Eye (tissue), 1 donor: ENCODE data around the gene XRCC3.

ENCODE experiments used
- DNase-seq: peaks from one replicate; pipeline ENCODE4 v3.0.0-alpha.2; 2015

XRCC3 gene

GRCh38 chr14:103715052-103716000, at the start of gene XRCC3, which contains the start of gene ZFYVE21:
TSS of gene XRCC3 (minus strand) at chr14:103715451. CDS start at chr14:103711087, 4,364 bp downstream.
TSS of gene ZFYVE21 (plus strand) at chr14:103715810. CDS start at chr14:103715842, 32 bp downstream.
- DNase-seq, result peak; percentile 100

GRCh38 chr14:103763730-103764488, 48.7 kb upstream of the XRCC3 start:
- no peak for DNase-seq

GRCh38 chr14:103762541-103762940, 47.3 kb upstream of the XRCC3 start:
- no peak for DNase-seq

DNA sequence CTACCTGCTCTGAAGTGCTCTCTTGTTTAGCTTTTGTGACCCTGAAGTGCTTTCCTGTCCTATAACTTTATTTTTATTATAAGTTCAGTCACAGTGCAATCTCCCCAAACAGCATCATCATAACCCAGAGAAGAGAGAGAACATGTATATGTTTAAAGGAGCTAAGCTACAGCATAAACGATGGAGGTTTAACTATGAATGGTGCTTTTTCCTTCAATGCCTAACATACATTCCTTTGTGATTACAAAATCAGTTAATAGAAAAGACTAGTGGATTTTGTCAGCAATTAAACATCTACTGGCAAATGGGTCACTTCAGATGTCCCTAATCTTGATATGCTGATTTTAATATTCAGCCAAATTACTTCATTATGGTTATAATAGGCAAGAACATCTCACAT, 46.8 kb upstream of the XRCC3 start:
- DNase-seq, result no peak

- no peak for DNase-seq
Measured at GRCh38 chr14:103758059-103758776, 43.0 kb upstream of the XRCC3 start.

DNA sequence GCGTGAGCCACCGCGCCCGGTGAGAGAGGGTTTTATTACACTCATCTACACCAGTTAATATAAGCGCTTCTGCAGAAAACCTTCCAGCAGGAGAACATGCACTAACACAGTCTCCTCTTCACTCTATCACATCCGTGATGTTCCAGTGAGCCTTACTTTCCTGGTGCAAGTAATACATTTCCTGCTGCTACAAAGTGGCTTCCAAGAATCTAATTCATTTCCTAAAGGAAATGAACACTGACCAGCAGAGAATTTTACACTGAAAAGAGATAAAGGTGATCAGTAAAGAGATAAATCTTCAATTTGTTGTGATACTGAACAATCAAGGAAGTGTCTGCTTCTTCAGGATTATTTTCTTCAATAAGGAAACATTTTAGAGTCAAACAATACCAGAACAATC, 39.8 kb upstream of the XRCC3 start:
- DNase-seq, result no peak

DNA sequence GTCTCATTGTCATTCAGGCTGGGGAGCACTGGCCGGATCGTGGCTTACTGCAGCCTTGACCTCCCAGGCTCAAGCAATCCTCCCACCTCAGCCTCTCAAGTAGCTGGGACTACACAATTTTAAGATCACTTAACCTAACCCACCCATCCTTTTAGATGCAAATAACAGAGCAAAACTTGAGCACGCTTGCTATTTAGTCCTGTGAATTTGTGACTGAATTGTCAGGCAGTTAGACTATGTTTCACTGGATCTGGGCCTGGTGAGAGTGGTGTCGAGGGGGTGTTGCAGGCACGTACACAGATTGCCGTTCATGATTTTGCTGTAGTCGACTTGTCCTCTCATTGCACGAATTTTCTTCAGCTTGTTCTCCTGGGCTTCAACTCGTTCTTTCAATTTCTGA, 38.5 kb upstream of the XRCC3 start:
- DNase-seq, result no peak

GRCh38 chr14:103749860-103750259, 34.6 kb upstream of the XRCC3 start:
- no peak for DNase-seq

DNA sequence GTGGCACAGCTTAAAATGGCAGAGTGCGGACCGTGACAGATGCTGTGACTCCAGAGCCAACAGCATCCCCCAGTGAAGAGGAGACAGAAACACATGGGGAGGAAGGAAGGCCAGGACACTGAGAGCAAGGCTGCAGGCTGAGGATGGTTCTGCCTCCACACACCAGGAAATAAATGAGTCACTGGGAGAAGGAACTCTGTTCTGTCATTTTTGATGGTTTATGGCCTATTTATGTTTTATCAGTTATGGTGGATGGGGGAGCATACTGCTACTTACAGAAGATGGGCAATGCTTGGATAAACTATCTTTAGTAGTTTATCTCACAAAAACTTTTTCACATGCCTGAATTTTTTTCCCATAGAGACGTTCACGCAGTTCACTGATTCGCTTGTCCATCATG, 34.2 kb upstream of the XRCC3 start:
- no peak for DNase-seq

DNA sequence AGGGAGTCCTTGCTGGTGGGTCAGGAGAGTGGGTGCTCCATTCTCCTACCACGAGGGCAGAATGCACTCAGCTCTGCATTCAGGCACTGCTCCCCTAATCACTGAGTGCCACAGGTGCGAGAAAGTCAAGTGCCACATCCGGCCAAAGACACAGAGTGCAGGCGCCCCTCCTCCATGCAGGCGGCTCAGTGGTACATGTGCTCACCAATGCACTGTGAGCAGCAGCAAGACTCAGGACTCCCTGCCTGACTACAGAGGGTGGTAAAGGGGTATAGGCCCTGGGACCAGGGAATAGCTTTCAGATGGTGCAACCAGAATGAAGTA, 33.2 kb upstream of the XRCC3 start:
- DNase-seq, result no peak

GRCh38 chr14:103746701-103747100, 31.4 kb upstream of the XRCC3 start:
- DNase-seq, result no peak

GRCh38 chr14:103745424-103745823, 30.2 kb upstream of the XRCC3 start:
- no peak for DNase-seq

GRCh38 chr14:103744621-103745395, 29.6 kb upstream of the XRCC3 start:
- DNase-seq, result no peak

DNA sequence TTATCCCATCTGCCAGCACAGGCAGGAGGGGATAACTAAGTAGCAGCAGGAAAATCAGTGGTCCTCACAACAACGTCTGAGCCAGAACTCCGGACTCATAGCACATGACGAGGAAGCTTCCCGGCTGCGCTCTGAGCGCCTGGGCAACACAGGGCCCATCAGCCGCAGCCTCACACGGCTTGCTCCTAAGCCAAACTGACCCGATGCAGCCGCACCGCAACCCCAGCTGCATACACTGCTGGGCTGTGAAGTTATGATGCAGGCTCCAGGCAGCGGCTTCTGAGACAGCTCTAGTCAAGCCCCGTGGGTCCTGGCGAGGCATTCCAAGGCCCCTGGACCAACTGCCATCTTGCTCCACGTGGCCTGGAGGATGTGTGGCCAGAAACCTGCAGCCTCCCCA, 28.4 kb upstream of the XRCC3 start:
- DNase-seq, result no peak

- DNase-seq, result no peak
Measured at GRCh38 chr14:103742499-103743255, 27.4 kb upstream of the XRCC3 start.

DNA sequence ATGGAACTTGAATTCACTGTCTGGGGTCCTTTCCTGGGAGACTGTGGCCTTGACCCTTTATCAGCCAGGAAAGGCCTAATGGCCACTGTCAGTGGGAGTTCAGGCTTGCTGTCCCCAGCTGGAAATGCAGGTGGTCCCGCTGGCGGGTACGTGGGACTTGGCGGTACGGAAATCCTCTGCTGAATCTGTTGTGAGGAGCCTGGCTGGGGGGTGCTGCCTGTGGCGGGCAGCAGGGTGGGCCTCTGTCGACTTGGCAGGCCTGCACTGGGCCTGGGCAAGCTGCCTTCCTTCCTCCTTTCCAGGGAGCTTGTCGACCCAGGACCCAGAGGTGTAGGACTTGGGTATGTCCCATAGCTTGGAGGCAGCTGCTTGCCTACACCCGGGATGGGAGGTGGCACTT, 26.6 kb upstream of the XRCC3 start:
- DNase-seq, result no peak

DNA sequence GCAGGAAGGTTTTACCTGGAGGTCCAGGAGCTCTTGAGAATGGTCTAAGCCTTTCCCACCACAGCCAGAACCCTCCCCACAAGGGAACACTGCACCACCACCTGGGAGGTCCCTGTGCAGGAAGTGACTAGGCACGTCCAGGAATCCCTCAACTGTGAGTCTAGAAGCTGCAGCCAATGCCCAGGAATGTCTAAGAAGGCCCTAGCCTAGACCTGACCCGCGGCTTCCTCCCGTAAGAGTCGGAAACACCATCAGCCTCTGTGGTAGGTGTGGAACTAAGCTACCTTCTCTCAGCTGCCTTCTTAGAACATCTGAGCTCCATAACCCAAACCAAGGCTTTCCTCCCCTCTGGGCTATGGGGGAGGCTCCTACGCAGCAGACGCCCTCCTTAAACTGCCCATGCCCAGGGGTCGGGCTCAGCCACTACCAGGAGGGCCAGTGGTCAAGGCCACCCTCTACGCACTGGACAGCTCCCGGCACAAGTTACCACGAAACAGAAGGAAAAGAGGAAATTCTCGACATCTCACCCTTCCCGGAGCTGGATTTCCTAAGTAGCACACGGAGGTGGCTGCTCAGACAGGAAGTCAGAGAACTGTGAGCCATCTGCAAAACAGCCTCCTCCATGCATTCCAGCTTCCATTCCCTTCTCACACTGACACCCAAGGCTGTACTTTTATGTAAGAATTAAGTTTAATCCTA, 25.9 kb upstream of the XRCC3 start:
- no peak for DNase-seq

- DNase-seq, result no peak
Measured at GRCh38 chr14:103739793-103740501, 24.7 kb upstream of the XRCC3 start.

DNA sequence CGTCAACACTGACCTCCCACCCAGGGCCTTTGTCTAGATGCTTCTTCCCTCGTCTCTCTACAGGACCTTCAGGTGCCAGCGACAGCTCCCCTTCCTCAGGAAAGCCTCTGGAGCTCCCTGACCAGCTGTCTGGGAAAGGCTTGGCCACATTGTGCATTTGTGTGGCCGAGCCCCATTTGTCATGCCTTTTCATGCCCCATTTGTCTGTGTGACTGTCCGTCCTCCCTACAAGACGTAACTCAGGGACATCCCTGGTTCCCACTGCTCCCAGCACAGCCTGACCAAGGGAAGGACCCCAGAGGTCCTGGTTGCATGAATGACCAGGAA, 24.2 kb upstream of the XRCC3 start:
- DNase-seq, result no peak

DNA sequence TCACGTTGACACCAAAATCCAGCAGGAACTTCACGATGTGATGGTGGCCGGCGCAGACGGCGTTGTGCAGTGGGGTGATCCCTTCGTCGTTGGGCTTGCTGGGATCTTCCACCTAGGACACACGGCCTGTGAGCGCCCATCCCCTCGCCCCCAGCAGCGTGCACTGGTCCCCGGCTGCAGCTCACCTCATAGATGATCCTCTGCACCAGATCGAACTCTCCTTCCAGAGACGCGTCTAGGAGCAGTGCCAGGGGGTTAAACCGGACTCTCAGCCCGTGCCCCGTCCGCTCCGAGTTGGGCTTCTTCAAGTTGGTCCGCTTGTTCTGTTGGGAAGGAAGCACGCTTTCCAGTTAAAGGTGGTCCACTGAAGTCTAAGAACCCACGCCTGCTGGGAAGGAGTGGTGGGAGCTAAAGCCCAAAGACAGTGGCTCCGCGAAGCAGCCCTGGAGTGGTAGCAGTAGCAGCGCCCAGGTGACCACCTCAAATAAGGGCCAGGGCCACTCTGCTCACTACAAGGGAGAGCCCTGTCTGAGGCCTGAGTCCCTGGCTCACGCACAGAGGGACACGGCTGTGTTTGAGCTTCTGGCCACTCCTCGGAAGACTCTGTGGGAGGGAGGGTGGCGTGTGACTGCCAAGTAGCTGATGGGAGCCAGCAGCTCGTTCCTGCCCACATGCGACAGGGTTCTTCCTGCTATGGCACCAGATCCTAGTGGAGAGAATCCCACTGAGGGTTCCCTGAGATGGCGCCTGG, 23.6 kb upstream of the XRCC3 start:
- no peak for DNase-seq
